Mesendoderm (in vitro differentiated cells): ENCODE data around the gene RAB6B.

Experiments used
- DNase-seq: peaks from one replicate; pipeline ENCODE4 v3.0.0; 2013
- H2AK5ac ChIP-seq: 2 replicates; pipeline ENCODE4 v1.6.1; 2013; ENCODE audit warnings: low read length, inconsistent platforms
- H2BK120ac ChIP-seq: 2 replicates; pipeline ENCODE4 v1.6.1; 2013; ENCODE audit warnings: low read depth, mild to moderate bottlenecking, low read length, moderate library complexity, mixed read lengths
- H2BK15ac ChIP-seq: replicated peaks from 2 replicates; pipeline ENCODE4 v1.6.1; 2013; ENCODE audit warnings: low read depth, mild to moderate bottlenecking, moderate library complexity
- H2BK5ac ChIP-seq: 2 replicates; pipeline ENCODE4 v1.6.1; 2013; ENCODE audit warnings: low read length, inconsistent platforms
- H3K18ac ChIP-seq: 2 replicates; pipeline ENCODE4 v1.6.1; 2013; ENCODE audit warnings: mild to moderate bottlenecking, low read length, mixed read lengths
- H3K23ac ChIP-seq: one replicate; pipeline ENCODE4 v1.6.1; 2013; ENCODE audit warnings: low read length
- H3K27ac ChIP-seq: 2 replicates; pipeline ENCODE4 v1.5.1; 2013; ENCODE audit warnings: low read depth, mild to moderate bottlenecking, inconsistent platforms, low read length, moderate library complexity
- H3K27me3 ChIP-seq: 2 replicates; pipeline ENCODE4 v1.6.1; 2013; ENCODE audit warnings: low read length, control low read depth, mild to moderate bottlenecking, inconsistent platforms; ENCODE audit not compliant: insufficient read depth, poor library complexity
- H3K36me3 ChIP-seq: 2 replicates; pipeline ENCODE4 v1.6.1; 2013; ENCODE audit warnings: low read length, inconsistent platforms; ENCODE audit not compliant: control insufficient read depth, insufficient read depth
- H3K4ac ChIP-seq: one replicate; pipeline ENCODE4 v1.6.1; 2013; ENCODE audit warnings: low read depth, mild to moderate bottlenecking, low read length, moderate library complexity
- H3K4me1 ChIP-seq: 2 replicates; pipeline ENCODE4 v1.6.1; 2013; ENCODE audit warnings: low read depth, low read length, inconsistent platforms; ENCODE audit not compliant: control insufficient read depth
- H3K4me2 ChIP-seq: 2 replicates; pipeline ENCODE4 v1.6.1; 2013; ENCODE audit warnings: low read length
- H3K4me3 ChIP-seq: 2 replicates; pipeline ENCODE4 v1.5.1; 2013; ENCODE audit warnings: mild to moderate bottlenecking, low read length
- H3K56ac ChIP-seq: one replicate; pipeline ENCODE4 v1.6.1; 2013; ENCODE audit warnings: low read length
- H3K79me1 ChIP-seq: 2 replicates; pipeline ENCODE4 v1.6.1; 2013; ENCODE audit warnings: low read length, inconsistent platforms
- H3K79me2 ChIP-seq: 2 replicates; pipeline ENCODE4 v1.6.1; 2013; ENCODE audit warnings: mild to moderate bottlenecking, low read length; ENCODE audit not compliant: control insufficient read depth, insufficient read depth
- H3K9ac ChIP-seq: 2 replicates; pipeline ENCODE4 v1.6.1; 2013; ENCODE audit warnings: low read length, inconsistent platforms
- H4K5ac ChIP-seq: one replicate; pipeline ENCODE4 v1.6.1; 2013; ENCODE audit warnings: low read length
- H4K8ac ChIP-seq: one replicate; pipeline ENCODE4 v1.6.1; 2013; ENCODE audit warnings: low read depth, mild to moderate bottlenecking, control low read depth, low read length, moderate library complexity
- WGBS: extraction: QIAGEN DNeasy Blood & Tissue Kit; methylation state at CpG from one replicate; pipeline ENCODE4 v1.1.7; 2013; ENCODE audit warnings: low lambda C conversion rate, missing lambda C conversion rate; ENCODE audit not compliant: insufficient coverage; ENCODE audit errors: extremely low coverage; 5-methylcytosine and 5-hydroxymethylcytosine counted together

Gene RAB6B

DNA sequence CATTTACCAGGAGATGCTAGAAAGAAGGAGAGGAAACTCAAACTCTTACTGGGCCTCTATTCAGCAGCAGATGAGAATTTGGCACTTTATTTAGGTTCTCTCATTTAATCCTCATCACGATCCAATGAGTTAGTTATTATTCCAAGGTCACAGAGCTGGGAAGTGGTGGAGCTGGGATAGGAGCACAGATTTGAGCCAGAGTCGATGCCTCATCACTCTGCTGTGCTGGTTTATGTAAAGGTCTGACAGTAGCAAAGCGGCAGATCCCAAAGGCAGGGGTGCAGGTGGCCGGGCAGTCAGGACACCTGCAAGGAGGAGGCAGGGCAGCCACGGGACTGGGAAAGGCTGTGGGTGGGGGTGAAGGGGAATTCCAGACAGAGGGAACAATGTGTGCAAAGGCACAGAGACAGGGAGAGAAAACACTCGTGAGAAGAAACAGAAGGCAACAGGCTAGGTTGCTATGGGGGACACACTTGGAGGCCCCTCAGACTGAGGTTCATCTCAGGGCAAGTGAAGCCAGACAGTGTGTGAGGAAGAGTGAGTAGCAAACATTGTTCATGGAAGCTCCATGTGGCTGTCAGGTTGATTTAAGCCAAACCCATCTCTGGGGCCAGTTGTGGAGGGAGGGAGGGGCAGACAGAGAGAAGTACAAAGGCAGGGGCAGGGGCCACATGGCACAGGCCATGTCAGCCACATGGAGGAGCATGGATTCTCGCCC lies 26.8 kb downstream of the RAB6B start:
- Histone ChIP-seq H3K27ac (no peak overlapping the region), H3K4me3 (no peak overlapping the region), H3K27me3 (no peaks in the 10 kb centered on the region)

DNA sequence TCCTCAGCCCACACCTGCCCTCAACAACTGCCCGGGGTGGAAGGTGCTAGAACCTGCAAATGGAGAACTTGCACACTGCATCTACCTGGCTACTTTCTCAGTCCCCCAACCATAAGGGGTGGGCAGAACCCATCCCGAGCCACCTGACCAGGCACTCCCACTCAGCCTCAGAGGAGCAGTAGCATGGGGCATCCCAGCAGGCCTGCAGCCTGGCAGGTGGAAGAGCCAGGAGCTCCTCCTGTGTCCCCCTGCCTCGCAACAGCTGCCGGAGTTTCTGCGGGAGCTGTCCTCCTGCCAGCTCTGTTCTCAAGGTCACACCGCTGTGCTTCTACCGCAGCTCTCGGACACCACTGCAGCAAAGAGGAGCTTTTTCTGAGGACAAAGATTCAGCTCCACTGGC lies 27.5 kb downstream of the RAB6B start:
- Histone ChIP-seq H3K27me3 (no peaks in the 10 kb centered on the region), H3K56ac (no peak overlapping the region), H3K4me1 (no peaks in the 10 kb centered on the region), H3K23ac (no peak overlapping the region), H3K36me3 (no peaks in the 10 kb centered on the region), H3K4me2 (no peak overlapping the region), H4K8ac (no peak overlapping the region), H3K4ac (no peak overlapping the region), H4K5ac (no peak overlapping the region), H3K79me1 (no peaks in the 10 kb centered on the region), H2AK5ac (no peak overlapping the region), H3K79me2 (no peaks in the 10 kb centered on the region), H3K9ac (no peak overlapping the region), H3K27ac (no peak overlapping the region), H3K18ac (no peak overlapping the region), H2BK15ac (no peak overlapping the region), H2BK5ac (no peak overlapping the region), H2BK120ac (no peak overlapping the region), H3K4me3 (no peak overlapping the region)
- no peak for DNase-seq
- no CpG with 5 or more reads among the region's 8 CpGs for WGBS

More for the DNA sequence above, 26.8 kb downstream of the RAB6B start:
- no peaks in the 10 kb centered on the region for H3K4me1 ChIP-seq
- H3K18ac ChIP-seq: no peak overlapping the region
- no peak overlapping the region for H2BK15ac ChIP-seq
- H3K4me2 ChIP-seq: no peak overlapping the region
- no peak overlapping the region for H4K8ac ChIP-seq
- no peak overlapping the region for H3K23ac ChIP-seq
- no peaks in the 10 kb centered on the region for H3K79me1 ChIP-seq
- H3K79me2 ChIP-seq: no peaks in the 10 kb centered on the region
- no peak overlapping the region for H3K4ac ChIP-seq
- DNase-seq: no peak
- no peak overlapping the region for H3K56ac ChIP-seq
- H2BK120ac ChIP-seq: no peak overlapping the region
- H3K9ac ChIP-seq: no peak overlapping the region
- H3K36me3 ChIP-seq: no peaks in the 10 kb centered on the region
- H4K5ac ChIP-seq: no peak overlapping the region
- H2BK5ac ChIP-seq: no peak overlapping the region
- no CpG with 5 or more reads among the region's 7 CpGs for WGBS
- no peak overlapping the region for H2AK5ac ChIP-seq

DNA sequence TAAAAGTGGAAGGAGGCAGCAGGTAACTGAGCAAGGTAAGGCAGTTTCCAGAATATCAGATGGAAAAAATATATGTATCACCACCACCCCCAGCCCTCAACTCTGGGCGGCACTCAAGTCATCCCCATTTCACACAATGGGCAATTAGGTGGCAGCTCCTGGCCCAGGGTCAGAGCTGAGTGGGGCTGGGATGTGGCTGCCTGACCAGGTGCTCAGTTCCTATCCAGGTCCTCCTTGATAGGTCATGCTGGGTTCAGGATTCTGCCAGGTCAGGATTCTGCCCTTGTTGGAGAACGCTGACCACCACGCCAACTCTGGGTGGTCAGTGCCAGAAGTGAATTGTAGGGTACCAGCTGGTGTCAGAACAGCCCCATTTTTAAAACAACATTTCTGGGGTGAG lies 29.5 kb downstream of the RAB6B start:
- H4K5ac ChIP-seq: no peak overlapping the region
- H2BK15ac ChIP-seq: no peak overlapping the region
- H3K27me3 ChIP-seq: no peaks in the 10 kb centered on the region
- H3K56ac ChIP-seq: no peak overlapping the region
- no peaks in the 10 kb centered on the region for H3K79me2 ChIP-seq
- DNase-seq: no peak
- H3K27ac ChIP-seq: no peak overlapping the region
- no peak overlapping the region for H2BK120ac ChIP-seq
- WGBS: no CpG with 5 or more reads among the region's 3 CpGs
- H2AK5ac ChIP-seq: no peak overlapping the region
- H3K18ac ChIP-seq: no peak overlapping the region
- no peak overlapping the region for H2BK5ac ChIP-seq
- no peaks in the 10 kb centered on the region for H3K4me1 ChIP-seq
- H3K36me3 ChIP-seq: no peaks in the 10 kb centered on the region
- H3K4me2 ChIP-seq: no peak overlapping the region
- no peak overlapping the region for H3K23ac ChIP-seq
- H3K4me3 ChIP-seq: no peak overlapping the region
- H3K79me1 ChIP-seq: no peaks in the 10 kb centered on the region
- H4K8ac ChIP-seq: no peak overlapping the region
- H3K9ac ChIP-seq: no peak overlapping the region
- no peak overlapping the region for H3K4ac ChIP-seq

DNA sequence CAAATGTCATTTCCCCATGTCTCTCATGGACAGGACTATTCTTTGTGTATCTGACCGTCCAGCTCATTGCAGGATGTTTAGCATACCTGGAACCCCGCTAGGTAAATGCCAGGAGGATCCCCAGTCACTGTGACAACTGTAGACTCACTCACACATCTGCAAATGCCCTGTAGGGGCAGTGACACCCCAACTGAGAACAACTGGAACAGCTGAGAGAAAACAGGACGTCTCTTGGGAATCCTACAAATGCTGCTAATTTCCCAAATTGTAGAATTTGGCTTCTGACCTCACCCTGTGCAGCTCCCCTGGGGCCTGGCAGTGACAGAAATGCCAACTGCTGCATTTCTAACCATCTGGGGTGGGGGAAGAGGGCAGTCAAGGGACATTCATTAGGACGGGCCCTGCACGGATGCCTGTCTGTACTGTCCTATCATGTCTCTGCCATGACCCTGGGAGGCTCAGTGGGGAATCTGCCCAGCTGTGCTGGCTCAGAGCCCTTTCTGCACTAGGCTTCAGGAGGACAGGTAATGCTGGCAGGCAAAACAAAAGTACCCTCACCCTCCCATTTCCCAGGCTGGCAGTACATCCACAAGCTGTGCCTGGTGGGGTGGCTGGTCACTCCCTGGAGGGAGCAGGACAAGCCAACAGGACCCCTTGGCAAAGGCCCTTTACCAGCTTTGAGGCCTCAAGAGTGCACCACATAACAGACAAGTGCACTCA lies 30.4 kb downstream of the RAB6B start:
- H4K5ac ChIP-seq: no peak overlapping the region

DNA sequence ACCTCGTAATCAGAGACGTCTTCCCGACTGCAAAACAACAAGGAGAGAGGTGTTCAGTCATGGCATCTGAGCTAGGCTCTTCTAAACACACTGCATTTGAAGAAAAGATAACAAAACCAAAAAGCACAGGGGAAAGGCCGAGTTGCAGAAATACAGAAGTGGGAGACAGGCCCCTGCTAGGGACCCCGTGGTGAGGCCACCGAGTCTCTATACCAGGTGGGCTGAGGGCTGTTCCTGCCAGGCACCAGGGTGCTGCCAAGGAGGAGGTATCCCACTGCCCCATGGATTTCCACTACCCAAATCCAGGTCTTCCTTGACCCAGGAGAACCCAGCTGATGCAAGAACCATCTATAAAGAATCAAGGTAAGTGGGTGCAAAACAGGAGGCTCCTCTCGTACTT lies 31.1 kb downstream of the RAB6B start:
- WGBS: no CpG with 5 or more reads among the region's 7 CpGs
- Histone ChIP-seq H3K23ac (no peak overlapping the region), H3K79me2 (no peaks in the 10 kb centered on the region), H3K4ac (no peak overlapping the region), H3K79me1 (no peaks in the 10 kb centered on the region), H3K4me1 (no peaks in the 10 kb centered on the region), H3K18ac (no peak overlapping the region), H3K27me3 (no peaks in the 10 kb centered on the region), H3K4me2 (no peak overlapping the region), H2AK5ac (no peak overlapping the region), H4K8ac (no peak overlapping the region), H3K4me3 (no peak overlapping the region), H2BK5ac (no peak overlapping the region), H3K9ac (no peak overlapping the region), H3K36me3 (no peaks in the 10 kb centered on the region), H3K27ac (no peak overlapping the region), H4K5ac (no peak overlapping the region), H3K56ac (no peak overlapping the region), H2BK120ac (no peak overlapping the region), H2BK15ac (no peak overlapping the region)
- DNase-seq: no peak

More for the DNA sequence above, 30.4 kb downstream of the RAB6B start:
- H3K9ac ChIP-seq: no peak overlapping the region
- no peaks in the 10 kb centered on the region for H3K36me3 ChIP-seq
- H3K4ac ChIP-seq: no peak overlapping the region
- no peak overlapping the region for H4K8ac ChIP-seq
- H3K4me2 ChIP-seq: no peak overlapping the region
- no peak overlapping the region for H3K27ac ChIP-seq
- no peaks in the 10 kb centered on the region for H3K79me1 ChIP-seq
- WGBS: no CpG with 5 or more reads among the region's 5 CpGs
- no peaks in the 10 kb centered on the region for H3K27me3 ChIP-seq
- peak; percentile 37 for DNase-seq
- H3K4me3 ChIP-seq: no peak overlapping the region
- H3K23ac ChIP-seq: no peak overlapping the region
- no peak overlapping the region for H2AK5ac ChIP-seq
- H3K4me1 ChIP-seq: no peaks in the 10 kb centered on the region
- H3K18ac ChIP-seq: no peak overlapping the region
- no peak overlapping the region for H2BK120ac ChIP-seq
- no peak overlapping the region for H2BK5ac ChIP-seq
- H3K79me2 ChIP-seq: no peaks in the 10 kb centered on the region
- no peak overlapping the region for H2BK15ac ChIP-seq
- H3K56ac ChIP-seq: no peak overlapping the region
